IPS DF 19.7 (cell line): Measurements from ENCODE around the gene IGSF3.
"Not testable (repeated sequence)": the region's sequence is repeated elsewhere in the genome, so short reads cannot be mapped to it uniquely, and the experiment has no call there.

Experiments
- DNase-seq: peaks from one replicate; pipeline ENCODE4 v3.0.0-alpha.2; 2013; ENCODE audit warnings: low read depth, low spot score

Gene IGSF3

DNA sequence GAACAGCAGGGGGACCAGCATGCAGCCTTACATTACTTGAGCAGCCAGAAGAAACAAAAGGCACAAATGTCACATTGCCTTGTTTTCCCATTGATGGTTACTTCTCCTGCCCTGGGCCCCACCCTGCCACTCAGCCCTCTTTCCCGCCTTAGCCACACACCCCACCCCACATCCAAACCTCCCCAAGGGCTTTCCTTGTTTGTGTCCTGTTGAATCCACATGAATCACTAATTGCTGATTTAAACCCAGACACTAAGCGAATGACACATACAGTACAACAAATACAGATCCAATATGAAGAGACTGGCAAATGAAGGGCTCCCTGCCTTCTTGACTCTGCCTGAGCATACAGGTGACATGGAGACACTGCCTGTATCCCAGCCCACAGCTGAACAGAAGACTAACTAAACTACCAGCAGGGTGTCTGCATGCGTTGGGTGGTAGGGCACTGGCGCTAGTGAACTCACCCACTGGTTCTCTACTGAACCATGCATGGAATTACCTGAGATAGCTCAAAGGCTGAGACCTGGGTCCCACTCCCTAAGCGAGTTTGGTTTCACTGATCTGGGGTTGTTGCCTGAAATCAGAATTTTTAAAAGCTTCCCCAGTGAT, 3.1 kb downstream of the IGSF3 start:
- no peak for DNase-seq

DNA sequence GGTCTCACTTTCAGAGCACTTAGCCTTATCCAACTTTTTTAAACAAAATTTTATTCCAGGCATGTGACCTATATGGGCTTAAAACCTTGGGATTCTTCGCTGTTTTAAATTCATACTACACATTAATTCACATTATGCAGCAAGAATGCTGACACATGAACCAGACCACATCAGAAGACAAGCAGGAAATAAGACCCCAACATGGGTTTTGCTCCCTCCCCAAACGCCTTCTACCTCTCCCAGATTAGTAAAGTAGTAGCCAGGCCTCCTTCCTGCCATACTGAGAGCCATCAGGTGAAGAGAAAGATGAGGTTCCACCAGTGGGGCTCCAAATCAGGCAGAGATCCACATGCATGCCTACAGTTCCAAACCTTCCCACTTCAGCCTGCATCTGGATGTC, 3.7 kb downstream of the IGSF3 start:
- no peak for DNase-seq

DNA sequence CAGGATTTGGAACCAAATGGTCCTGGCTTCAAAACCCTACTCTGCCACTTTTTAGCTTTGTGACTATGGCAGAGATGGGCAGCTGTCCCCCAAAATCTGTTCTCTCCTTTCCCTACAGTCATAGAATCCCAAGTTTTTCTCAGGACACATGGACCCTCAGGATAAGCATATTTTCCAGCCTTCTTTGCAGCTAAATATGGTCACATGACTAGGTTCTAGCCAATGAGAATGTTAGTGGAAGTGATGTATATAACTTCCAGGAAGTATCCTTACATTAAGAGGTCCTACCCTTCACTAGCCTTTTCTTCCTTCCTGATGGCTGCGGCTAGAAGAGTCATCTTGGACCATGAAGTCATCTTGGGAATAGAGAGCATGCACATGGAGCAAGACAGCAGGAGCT, 5.9 kb downstream of the IGSF3 start:
- DNase-seq = no peak

DNA sequence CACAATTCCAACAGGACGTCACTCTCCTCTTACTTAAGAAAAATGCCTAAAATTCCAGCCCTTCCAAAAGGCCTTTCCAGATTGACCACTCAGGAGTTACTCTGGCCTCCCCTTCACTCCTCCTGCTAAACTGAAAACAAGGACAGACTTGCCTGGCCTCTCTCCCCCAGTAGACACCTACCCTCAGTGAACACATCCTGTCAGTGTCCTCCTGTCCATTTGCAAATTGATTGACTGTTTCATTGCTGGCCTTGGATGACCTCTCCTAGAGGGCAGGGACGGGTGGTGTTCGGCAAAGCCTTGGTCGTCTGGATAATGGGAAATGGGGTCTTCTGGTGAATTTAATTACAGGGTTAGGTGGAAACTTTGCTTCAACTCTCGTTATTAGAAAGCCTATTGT, 8.9 kb downstream of the IGSF3 start:
- DNase-seq = not testable (repeated sequence)

DNA sequence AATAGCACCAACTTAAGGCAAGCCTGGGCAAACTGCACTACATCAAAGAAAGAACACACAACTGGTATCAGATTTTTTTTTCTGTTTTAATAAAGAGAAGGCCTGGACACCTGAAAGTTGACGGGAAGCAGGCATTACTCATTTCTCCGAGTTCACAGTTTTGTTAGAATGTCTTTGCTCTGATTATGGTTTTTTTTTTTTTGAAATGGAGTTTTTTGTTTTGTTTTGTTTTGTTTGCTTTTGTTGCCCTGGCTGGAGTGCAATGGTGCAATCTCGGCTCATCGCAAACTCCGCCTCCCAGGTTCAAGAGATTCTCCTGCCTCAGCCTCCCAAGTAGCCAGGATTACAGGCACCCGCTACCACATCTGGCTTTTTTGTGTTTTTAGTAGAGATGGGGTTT, 9.7 kb downstream of the IGSF3 start:
- DNase-seq = not testable (repeated sequence)

DNA sequence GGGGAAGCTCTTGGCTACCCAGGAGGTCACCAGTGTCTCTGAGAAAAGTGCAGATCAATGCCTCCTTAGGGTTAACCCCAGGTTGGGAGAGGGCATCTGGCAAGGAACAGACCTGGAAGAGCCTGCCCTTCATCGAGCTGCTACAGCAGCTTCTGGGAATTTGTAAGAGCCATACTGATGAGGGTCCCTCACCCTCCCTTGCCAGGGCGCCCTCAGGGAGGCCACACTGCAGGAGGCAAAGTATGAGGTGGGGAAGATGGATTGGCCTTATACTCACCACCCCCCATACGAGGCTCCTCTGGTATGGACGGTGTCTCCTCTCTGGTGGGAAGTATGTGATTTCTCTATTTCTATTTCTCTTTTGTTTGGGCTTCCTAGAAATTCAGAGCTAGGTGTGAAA, 13.2 kb downstream of the IGSF3 start:
- no peak for DNase-seq

DNA sequence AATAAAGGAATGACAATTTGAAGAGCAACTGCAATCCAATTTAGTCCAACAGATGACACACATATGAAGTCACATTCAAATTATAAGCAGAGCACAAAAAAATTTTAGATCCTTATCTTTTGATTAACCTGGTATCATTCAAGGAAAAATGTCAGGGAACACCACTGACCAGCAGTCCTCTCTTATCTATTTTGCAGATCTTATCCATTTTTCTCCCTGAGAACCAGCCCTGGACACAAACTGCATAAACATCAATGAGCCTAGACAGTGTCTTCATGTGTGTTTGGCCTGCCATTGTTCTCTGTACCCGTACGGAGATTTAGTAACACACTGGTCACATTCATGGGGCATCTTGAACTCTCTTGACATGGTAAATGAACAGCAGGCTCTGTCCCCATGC, 14.9 kb downstream of the IGSF3 start:
- DNase-seq = not testable (repeated sequence)

DNA sequence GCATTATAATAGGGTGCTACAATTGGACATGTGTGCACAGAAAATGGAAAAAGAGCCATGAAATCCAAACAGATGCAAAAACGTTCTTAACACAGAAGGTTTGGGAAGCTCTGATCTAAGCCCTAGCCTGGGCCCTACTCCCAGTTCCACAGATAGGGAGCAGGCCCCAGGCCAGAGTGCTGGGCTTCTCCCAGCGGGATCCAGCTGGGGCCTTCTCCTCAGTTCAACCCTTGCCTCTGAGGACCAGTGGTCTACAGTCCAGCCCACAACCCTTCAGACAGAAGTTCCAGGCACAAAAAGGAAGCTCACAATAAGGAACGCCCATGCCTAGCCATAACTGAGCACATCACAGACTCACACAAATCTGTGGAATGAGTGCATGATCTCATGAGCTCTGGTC, 16.8 kb downstream of the IGSF3 start:
- not testable (repeated sequence) for DNase-seq

DNA sequence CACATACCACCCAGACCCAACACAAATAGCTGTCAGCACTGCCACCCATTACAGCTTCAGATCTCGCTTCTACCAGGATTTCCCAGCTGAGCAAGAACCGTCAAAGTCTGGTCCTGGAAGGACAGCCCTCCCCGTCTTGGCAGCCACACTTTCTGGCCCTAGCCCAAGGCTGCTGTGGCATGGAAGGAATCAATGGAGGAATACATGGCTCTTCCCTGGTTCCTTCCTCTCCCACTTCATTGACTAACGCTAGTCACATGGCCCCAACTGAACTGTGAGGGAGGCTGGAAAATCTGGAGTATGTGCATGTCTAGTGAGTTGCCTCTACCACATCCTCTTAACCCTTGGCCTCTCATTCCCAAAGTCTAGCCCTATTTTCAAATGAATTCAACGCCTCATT, 18.5 kb downstream of the IGSF3 start:
- not testable (repeated sequence) for DNase-seq

DNA sequence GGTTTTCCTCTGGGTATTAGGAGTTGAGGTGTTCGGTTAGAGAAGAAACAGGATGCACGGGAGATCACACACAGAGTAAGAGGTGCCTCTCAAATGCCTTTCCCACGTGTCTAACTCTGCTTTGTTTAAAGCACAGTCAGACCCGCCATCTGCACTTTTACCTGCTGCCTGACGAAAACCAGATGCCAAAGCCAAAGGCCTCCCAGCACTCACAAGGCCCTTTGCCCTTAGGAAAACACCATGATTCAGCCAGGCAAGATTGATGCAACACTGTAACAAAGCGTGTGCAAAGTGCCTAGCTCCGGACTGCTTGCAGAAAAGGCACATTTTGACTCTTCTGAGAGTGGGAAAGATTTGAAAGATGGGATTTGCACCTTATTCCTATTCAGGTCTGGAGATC, 19.2 kb downstream of the IGSF3 start:
- not testable (repeated sequence) for DNase-seq

DNA sequence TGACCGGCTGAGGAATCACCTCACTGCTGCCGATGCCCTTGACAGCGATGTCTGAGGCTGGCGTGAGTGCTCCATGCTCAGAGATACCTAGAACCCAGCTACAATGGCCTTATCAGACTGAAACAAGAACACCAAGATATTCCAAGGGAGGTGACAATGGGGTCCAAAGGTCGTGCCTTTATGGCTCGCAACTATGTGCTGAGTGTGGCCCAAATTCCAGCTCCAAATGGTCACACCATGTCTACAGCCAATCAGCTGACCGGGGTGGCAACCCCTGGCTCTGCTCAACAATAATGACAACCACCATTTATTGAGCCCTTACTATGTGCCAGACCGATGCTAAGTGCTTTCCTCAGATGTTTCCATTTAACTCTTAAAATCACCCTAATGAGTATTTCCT, 20.3 kb downstream of the IGSF3 start:
- not testable (repeated sequence) for DNase-seq

DNA sequence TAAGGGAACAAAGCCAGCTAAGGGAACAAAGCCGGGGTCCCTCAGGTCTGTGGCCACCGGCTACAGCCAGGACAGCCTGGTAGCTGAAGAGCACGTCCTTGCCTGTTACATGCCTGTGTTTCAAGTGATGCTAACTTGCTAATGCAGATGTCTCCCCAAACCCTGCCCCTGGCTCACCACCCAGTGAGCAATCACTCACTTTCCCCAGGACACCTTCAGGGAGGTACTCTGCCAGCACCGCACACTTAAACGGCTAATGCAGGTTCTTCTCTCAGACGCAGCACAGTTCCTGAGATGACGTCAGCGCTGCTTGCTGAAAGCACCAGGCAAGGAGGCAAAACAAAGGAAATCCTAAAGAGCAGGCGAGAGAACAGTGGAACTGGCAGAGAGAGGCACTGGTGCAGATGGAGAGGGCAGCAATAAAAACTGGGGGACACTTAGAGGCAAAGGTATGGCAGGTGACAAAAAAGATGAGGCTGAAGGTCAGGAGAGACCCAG, 20.8 kb downstream of the IGSF3 start:
- not testable (repeated sequence) for DNase-seq

DNA sequence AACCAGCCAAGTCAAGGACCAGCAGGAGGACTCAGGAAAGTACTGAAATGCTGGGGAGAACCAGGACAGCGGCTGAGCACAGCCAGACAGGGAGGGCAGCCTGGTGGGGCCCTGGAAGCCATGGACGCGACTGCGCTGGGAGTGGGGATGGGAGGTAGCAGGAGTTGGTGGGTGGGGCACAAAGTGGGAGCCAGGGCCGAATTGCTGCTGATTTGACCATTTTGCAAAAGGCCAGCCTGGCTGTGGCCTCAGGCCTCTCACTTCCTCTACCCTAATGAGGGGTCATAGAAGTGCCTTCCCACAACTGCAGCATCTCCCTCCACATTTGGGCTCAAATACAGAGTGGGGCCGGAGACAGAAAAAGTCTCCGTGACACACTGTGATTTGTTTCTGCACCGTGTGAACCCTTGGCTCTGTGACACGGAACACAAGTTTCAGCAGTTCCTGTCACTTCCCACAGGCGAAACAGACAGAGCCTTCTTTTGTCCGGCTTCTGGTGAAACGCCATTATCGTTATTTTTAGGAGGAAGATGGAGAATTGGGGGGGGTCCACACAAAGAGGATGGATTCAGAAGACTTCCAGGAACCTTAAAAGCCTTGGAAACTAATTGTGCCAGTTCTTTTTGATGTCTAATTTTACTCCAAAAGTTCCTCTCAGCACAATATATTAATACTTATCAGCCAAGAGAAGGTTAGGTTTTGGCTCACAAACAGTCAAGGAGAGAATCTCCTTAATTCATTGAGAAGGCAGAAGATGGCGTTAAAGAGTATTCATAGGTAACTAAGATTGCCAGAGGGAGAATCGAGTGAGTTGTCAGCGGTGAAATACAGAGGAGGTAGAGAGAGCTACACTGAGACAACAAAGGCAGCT, 21.5 kb downstream of the IGSF3 start:
- DNase-seq = not testable (repeated sequence)

DNA sequence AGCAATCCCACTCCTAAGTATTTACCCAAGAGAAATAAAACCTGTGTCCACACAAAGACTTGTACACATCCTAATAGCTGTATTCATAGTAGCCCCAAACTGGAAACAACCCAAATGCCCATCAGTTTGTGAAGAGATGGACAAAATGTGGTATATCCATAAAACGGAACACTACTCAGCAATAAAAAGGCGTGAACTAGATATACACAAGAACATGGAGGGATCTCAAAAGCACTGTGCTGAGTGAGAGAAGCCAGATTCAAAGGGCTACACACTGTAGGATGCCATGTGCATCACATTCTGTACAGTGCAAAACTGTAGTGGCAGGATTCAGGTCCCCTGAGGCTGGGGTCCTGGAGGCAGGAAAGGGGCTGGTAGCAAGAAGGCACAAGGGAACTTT, 22.5 kb downstream of the IGSF3 start:
- not testable (repeated sequence) for DNase-seq

DNA sequence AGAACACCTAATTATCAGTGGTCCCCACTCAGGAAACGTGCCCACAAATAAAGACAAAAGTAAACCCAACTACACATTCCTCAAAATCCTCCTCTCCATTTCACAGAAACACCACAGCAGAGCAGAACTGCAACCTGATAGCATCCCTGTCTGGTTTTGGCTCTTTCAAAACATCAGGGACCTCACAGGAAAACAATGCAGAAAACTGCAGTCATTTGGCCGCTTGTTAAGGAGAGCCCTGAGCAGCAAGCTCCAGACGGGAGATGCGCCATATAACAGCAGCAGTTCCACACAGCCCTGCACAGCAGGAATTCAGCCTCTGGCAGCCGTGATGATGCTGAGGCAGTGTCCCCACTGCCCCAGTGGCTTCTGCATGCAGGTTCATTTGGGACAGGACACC, 23.4 kb downstream of the IGSF3 start:
- not testable (repeated sequence) for DNase-seq

DNA sequence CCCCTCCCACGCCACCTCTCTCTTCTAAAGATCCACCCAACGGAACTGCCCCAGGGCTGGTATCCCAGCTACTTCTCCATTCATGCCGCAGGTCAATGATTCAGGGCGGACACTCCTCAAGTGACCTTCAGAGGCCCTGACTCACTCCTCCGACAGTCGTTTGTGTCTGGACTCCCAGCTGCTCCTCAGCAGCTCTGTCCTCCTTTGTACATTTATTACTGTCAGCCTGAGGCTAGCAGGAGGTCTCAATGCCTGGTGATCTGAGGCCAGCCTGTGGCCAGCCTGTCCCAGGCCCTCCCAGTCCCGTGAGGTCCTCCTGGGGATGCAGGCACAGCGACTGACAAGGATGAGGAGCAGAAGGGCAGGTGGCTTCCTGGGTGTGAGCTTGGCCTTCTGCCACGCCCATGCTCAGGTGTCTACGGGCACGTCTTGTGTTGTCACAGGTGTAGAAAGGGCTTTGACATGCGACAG, 24.2 kb downstream of the IGSF3 start:
- not testable (repeated sequence) for DNase-seq

DNA sequence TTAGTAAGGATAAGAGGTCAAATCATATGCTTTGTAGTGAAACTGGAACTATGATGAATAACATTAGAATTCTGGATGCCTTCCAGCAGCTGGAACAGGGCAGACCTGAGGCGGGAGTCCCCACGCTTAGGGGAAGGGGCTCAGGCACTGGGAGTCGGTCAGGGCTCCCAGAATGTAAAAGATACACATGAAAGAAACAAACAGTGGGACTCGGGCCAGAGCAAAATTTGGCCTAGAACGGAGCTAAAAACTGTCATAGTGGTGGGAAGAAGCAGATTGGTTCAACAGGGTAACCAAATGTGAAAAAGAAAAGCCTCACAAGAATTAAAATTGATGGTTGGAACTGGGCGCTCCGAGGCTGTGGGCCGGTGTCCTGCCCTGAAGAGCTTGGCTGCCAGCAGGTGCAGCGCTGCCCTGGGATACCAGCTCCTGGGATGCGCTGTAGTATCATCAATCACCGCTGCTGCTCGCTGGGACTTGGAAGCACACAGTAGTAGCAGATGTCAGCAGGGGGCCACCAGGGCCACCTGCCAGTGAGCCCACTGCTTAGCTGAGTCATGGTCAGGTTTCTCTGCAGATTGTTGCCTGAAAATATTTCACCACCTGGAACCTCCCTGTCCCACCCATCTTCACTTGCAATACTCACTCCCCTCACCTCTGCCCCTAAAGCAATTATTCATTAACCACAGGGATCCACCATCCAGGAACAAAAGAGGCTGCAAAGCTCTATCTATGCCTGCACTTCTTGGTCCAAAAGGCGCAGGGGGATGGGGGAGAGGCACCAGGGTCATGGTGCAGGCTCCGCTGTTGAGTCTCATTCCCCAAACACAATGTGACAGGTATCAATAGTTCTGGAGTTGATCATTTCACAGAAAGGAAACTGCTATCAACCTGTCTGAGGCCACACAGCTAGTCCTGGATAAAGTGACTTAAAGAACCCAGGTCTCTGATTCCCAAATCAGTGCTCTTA, 24.9 kb downstream of the IGSF3 start:
- DNase-seq = not testable (repeated sequence)

DNA sequence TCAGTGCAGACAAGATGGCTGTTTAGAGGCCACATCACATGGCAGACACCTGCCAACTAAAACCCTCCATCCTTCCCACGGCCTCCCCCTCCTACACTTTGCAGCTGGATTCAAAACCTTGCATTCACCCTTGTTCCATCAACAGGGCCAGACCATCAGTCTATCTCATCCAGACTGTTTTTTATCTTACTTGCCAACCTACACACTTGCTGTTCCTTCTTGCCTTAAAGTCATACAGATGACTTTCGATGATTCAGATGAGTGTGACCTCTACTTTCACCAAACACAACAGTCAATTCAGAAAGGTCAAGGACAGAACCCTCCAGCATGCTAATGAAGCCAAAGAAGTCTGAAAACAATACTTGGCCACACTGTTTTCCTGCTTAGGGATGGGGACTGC, 29.9 kb downstream of the IGSF3 start:
- DNase-seq = not testable (repeated sequence)

DNA sequence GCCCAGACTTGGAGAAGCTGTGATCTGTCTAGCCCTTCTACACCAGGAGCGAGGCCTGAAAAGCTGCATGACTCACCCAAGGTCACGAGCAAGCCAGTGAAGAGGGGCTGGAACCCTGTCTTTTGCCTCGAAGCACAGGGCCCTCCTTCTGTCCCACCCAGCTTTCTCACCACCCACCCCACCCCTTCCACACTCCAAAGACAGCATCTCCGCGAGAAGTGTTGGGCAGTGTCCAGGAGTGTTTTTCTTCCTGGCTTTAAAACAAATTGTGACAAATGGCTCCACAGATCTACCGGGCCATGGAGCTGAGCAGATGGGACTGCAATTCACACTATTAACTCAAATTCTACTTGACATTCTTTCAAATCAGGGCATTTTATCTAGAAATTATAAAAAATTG, 30.9 kb downstream of the IGSF3 start:
- DNase-seq = not testable (repeated sequence)

DNA sequence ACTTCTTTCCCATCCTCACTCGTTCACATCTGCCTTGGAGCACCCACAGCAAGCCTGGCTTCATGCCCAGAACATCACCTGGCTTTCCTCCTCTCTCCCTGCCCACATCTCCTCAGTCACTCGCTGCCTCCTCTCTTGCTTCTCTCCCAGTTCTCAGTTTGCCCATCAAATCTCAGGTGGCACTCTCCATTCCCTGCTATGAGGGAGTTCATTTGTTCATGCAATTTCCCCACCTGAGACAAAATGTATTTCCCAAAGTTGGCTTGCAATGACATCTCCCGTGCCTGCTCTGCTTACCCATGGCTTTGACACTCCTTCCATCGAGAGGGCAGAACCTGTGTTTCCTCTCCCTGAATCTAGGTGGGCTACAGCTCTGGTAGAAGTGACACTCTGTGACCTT, 33.1 kb downstream of the IGSF3 start:
- DNase-seq = not testable (repeated sequence)
